HCT116 (cell line): ENCODE measurements around the gene APOA1. TPM values are rescaled to one million over a fixed set of nuclear protein-coding genes. Genes with fewer than 3 reads are reported as not detected.

Experiments used
- ATAC-seq: fragments of 200-7000 bp; cut with Tn5 transposase; 2 replicates; pipeline ENCODE4 v1.9.1; 2020; ENCODE audit warnings: mild to moderate bottlenecking, moderate library complexity
- BruUV-seq: library from RNA; stranded (reverse); fragments of 400-500 nt; replicated peaks from 2 replicates; lab custom pipeline; 2021; lab: Mats Ljungman, UMichigan
- CTCF ChIA-PET: fragments of 300-600 bp; sonication (Branson Sonifier 250); formaldehyde crosslinking; loops from one replicate; lab custom pipeline; 2021; ENCODE audit warnings: antibody characterized with exemption; lab: Charles Lee
- POLR2A ChIA-PET: fragments of 300-600, 350-600 bp; sonication (Branson Sonifier 250); formaldehyde crosslinking; loops from one replicate; lab custom pipeline; 2021; ENCODE audit warnings: antibody characterized with exemption; lab: Charles Lee
- RAD21 ChIA-PET, 2 experiments: fragments of 300-600 bp; sonication (Branson Sonifier 250); formaldehyde crosslinking; loops; one replicate each; lab custom pipeline; 2023; ENCODE audit warnings: low total read pairs in 2 of 2; ENCODE audit not compliant: uncharacterized antibody in 2 of 2, unreplicated experiment in 2 of 2, low non-redundant PET in 1 of 2; lab: Charles Lee
- DNase-seq: peaks from one replicate; pipeline ENCODE4 v3.0.0-alpha.2; 2010; ENCODE audit warnings: low read depth, low spot score
- H2AFZ ChIP-seq: fragments of 200-600 bp; shearing (Covaris generic), sonication (generic); 2 replicates; pipeline ENCODE4 v1.6.1; 2017; ENCODE audit warnings: low read depth, mixed run types, mixed read lengths, antibody characterized with exemption, low read length; ENCODE audit not compliant: poor library complexity, severe bottlenecking
- H3K27ac ChIP-seq: 2 replicates; pipeline ENCODE4 v1.5.1; 2012; ENCODE audit warnings: low read depth, low read length
- H3K27me3 ChIP-seq: fragments of 200-600 bp; sonication (generic); 2 replicates; pipeline ENCODE4 v1.6.1; 2016; ENCODE audit warnings: mixed run types, low read length, mixed read lengths; ENCODE audit not compliant: insufficient read depth
- H3K36me3 ChIP-seq, 2 experiments: fragments of 200-500 bp in 1 of 2; fragments of 200-600 bp in 1 of 2; sonication (Bioruptor generic) in 1 of 2; sonication (generic) in 1 of 2; 2 replicates each; pipeline versions ENCODE4 v1.5.1 to v1.6.1; 2014 to 2016; ENCODE audit warnings: low read length in 2 of 2, inconsistent platforms in 1 of 2, mixed read lengths in 1 of 2, mixed run types in 1 of 2; ENCODE audit not compliant: insufficient read depth in 2 of 2, control insufficient read depth in 1 of 2
- H3K4me1 ChIP-seq, 2 experiments: fragments of 200-600 bp in 1 of 2; sonication (generic) in 1 of 2; 2 replicates each; pipeline versions ENCODE4 v1.5.1 to v1.6.1; 2012 to 2017; ENCODE audit warnings: low read length in 2 of 2, inconsistent platforms in 1 of 2, mild to moderate bottlenecking in 1 of 2, mixed read lengths in 1 of 2, mixed run types in 1 of 2, moderate library complexity in 1 of 2; ENCODE audit not compliant: insufficient read depth in 2 of 2, control insufficient read depth in 1 of 2
- H3K4me2 ChIP-seq: fragments of 200-600 bp; sonication (generic); 2 replicates; pipeline ENCODE4 v1.6.1; 2017; ENCODE audit warnings: mixed run types, low read length, mixed read lengths
- H3K4me3 ChIP-seq, 2 experiments: fragments of 200-600 bp in 1 of 2; sonication (generic) in 1 of 2; replicated peaks in 1 of 2; 2 replicates each; pipeline ENCODE4 v1.5.1; 2011 to 2016; ENCODE audit warnings: low read length in 2 of 2, control low read depth in 1 of 2, low read depth in 1 of 2, mild to moderate bottlenecking in 1 of 2, mixed read lengths in 1 of 2, mixed run types in 1 of 2
- H3K79me2 ChIP-seq: fragments of 200-600 bp; sonication (generic); 2 replicates; pipeline ENCODE4 v1.6.1; 2017; ENCODE audit warnings: mild to moderate bottlenecking, mixed run types, low read length, moderate library complexity, mixed read lengths; ENCODE audit not compliant: insufficient read depth
- H3K9ac ChIP-seq: fragments of 200-600 bp; sonication (generic); 2 replicates; pipeline ENCODE4 v1.6.1; 2016; ENCODE audit warnings: low read length, mixed read lengths
- H3K9me2 ChIP-seq: fragments of 200-600 bp; sonication (generic), shearing (Covaris generic); 2 replicates; pipeline ENCODE4 v1.6.1; 2017; ENCODE audit warnings: mixed run types, mild to moderate bottlenecking, moderate library complexity; ENCODE audit not compliant: insufficient read depth
- H3K9me3 ChIP-seq, 2 experiments: fragments of 200-500 bp in 1 of 2; fragments of 200-600 bp in 1 of 2; sonication (Bioruptor generic) in 1 of 2; sonication (generic) in 1 of 2; 2 replicates each; pipeline ENCODE4 v1.6.1; 2014 to 2017; ENCODE audit warnings: low read length in 2 of 2, mixed read lengths in 2 of 2, inconsistent platforms in 1 of 2, low read depth in 1 of 2, mild to moderate bottlenecking in 1 of 2, mixed run types in 1 of 2, moderate library complexity in 1 of 2; ENCODE audit not compliant: control insufficient read depth in 1 of 2, insufficient read depth in 1 of 2
- H4K20me1 ChIP-seq: fragments of 200-600 bp; sonication (generic), shearing (Covaris generic); 2 replicates; pipeline ENCODE4 v1.6.1; 2017; ENCODE audit warnings: mixed run types, mild to moderate bottlenecking, moderate library complexity; ENCODE audit not compliant: insufficient read depth
- ATF3 ChIP-seq: IDR thresholded peaks from 2 replicates; pipeline ENCODE4 v1.6.1; 2012
- CBX3 ChIP-seq: IDR thresholded peaks from 2 replicates; pipeline ENCODE4 v1.6.1; 2012; ENCODE audit warnings: low read depth
- CEBPB ChIP-seq: IDR thresholded peaks from 2 replicates; pipeline ENCODE4 v1.6.1; 2012; ENCODE audit warnings: low read depth
- EGR1 ChIP-seq: IDR thresholded peaks from 2 replicates; pipeline ENCODE4 v1.6.1; 2012; ENCODE audit warnings: low read depth
- ELF1 ChIP-seq: IDR thresholded peaks from 2 replicates; pipeline ENCODE4 v1.6.1; 2012; ENCODE audit warnings: low read depth, borderline replicate concordance
- EZH2 ChIP-seq: fragments of 200-600 bp; sonication (generic); IDR thresholded peaks from 2 replicates; pipeline ENCODE4 v1.6.1; 2017; ENCODE audit warnings: antibody characterized with exemption, mixed run types
- FOSL1 ChIP-seq: IDR thresholded peaks from 2 replicates; pipeline ENCODE4 v1.6.1; 2012; ENCODE audit warnings: low read depth
- JUND ChIP-seq: IDR thresholded peaks from 2 replicates; pipeline ENCODE4 v1.6.1; 2012
- MAX ChIP-seq: IDR thresholded peaks from 2 replicates; pipeline ENCODE4 v1.6.1; 2012
- POLR2AphosphoS5 ChIP-seq: IDR thresholded peaks from 2 replicates; pipeline ENCODE4 v1.6.1; 2011; ENCODE audit warnings: mild to moderate bottlenecking, low read depth, low read length, moderate library complexity
- RAD21 ChIP-seq: IDR thresholded peaks from 2 replicates; pipeline ENCODE4 v1.6.1; 2012; ENCODE audit warnings: low read depth, mild to moderate bottlenecking
- SIN3A ChIP-seq: IDR thresholded peaks from 2 replicates; pipeline ENCODE4 v1.6.1; 2012; ENCODE audit warnings: low read depth
- SP1 ChIP-seq: IDR thresholded peaks from 2 replicates; pipeline ENCODE4 v1.6.1; 2012; ENCODE audit warnings: low read depth
- SRF ChIP-seq: IDR thresholded peaks from 2 replicates; pipeline ENCODE4 v1.6.1; 2012; ENCODE audit warnings: low read depth
- TCF7L2 ChIP-seq: IDR thresholded peaks from 2 replicates; pipeline ENCODE4 v1.7.0; 2011; ENCODE audit warnings: borderline replicate concordance, inconsistent platforms; ENCODE audit not compliant: insufficient read depth, insufficient read length; ENCODE audit errors: extremely low read depth
- ZFX ChIP-seq: fragments of 450-650 bp; IDR thresholded peaks from 2 replicates; pipeline ENCODE4 v1.6.1; 2017
- ZNF274 ChIP-seq: fragments of 200-500 bp; sonication (Bioruptor generic); IDR thresholded peaks from 2 replicates; pipeline ENCODE4 v1.6.1; 2014; ENCODE audit warnings: mild to moderate bottlenecking, low read depth, low read length, inconsistent platforms
- intact Hi-C: fragments of 100-400 bp; cut with micrococcal nuclease; formaldehyde crosslinking; loops from 2 replicates; pipeline ENCODE4 v1.10.0; 2022
- total RNA-seq: library from RNA; stranded (reverse); gene quantifications from one replicate; pipeline ENCODE4 v1.2.1, GENCODE V29; 2021; ENCODE audit not compliant: unreplicated experiment
- TF ChIP-seq, protein P1 (sequence below), 3 experiments: fragments of 200-600 bp in 1 of 3; sonication (generic) in 1 of 3; IDR thresholded peaks in 2 of 3; conservative IDR thresholded peaks in 1 of 3; 2 replicates each; pipeline ENCODE4 v1.5.1; 2012 to 2017; ENCODE audit warnings: low read depth in 2 of 3, low read length in 2 of 3, antibody characterized with exemption in 1 of 3, borderline replicate concordance in 1 of 3, control low read depth in 1 of 3, mild to moderate bottlenecking in 1 of 3, mixed read lengths in 1 of 3, mixed run types in 1 of 3, moderate library complexity in 1 of 3; ENCODE audit not compliant: insufficient read depth in 1 of 3
- TF ChIP-seq, protein P2 (sequence below): IDR thresholded peaks from 2 replicates; pipeline ENCODE4 v1.6.1; 2011; ENCODE audit warnings: mild to moderate bottlenecking, low read length, moderate library complexity; ENCODE audit not compliant: insufficient replicate concordance; ENCODE audit errors: extremely low read depth

APOA1 gene
- total RNA-seq, 1 experiment from 2014 or later, result 2.0 TPM

GRCh38 chr11:116822575-116822974, 14.8 kb downstream of the APOA1 start:
- Histone ChIP-seq H3K9me2 (no peaks in the 10 kb centered on the region), H2AFZ (no peak overlapping the region), H3K4me3 (no peak overlapping the region), H3K36me3 (no peaks in the 10 kb centered on the region; a peak in 1 of 4 replicates), H3K9ac (no peak overlapping the region), H3K27me3 (no peaks in the 10 kb centered on the region), H3K79me2 (no peaks in the 10 kb centered on the region), H3K4me2 (no peak overlapping the region), H3K27ac (no peak overlapping the region), H4K20me1 (no peaks in the 10 kb centered on the region), H3K4me1 (no peaks in the 10 kb centered on the region), H3K9me3 (no peaks in the 10 kb centered on the region)
- TF ChIP-seq, protein P1, sequence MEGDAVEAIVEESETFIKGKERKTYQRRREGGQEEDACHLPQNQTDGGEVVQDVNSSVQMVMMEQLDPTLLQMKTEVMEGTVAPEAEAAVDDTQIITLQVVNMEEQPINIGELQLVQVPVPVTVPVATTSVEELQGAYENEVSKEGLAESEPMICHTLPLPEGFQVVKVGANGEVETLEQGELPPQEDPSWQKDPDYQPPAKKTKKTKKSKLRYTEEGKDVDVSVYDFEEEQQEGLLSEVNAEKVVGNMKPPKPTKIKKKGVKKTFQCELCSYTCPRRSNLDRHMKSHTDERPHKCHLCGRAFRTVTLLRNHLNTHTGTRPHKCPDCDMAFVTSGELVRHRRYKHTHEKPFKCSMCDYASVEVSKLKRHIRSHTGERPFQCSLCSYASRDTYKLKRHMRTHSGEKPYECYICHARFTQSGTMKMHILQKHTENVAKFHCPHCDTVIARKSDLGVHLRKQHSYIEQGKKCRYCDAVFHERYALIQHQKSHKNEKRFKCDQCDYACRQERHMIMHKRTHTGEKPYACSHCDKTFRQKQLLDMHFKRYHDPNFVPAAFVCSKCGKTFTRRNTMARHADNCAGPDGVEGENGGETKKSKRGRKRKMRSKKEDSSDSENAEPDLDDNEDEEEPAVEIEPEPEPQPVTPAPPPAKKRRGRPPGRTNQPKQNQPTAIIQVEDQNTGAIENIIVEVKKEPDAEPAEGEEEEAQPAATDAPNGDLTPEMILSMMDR (IDR thresholded peaks at IDR 0.05 in 2 of 3, conservative IDR thresholded peaks at IDR 0.05 in 1 of 3; ENCODE audit: borderline replicate concordance in 1 of 3, insufficient read depth in 1 of 3, low read depth in 2 of 3, low read length in 2 of 3), result no peak
- TF ChIP-seq MAX, result no peak
- TF ChIP-seq CEBPB, result no peak
- no peak for TF ChIP-seq FOSL1
- no peak for TF ChIP-seq CBX3
- no peak for TF ChIP-seq ZNF274
- TF ChIP-seq ATF3, result no peak
- TF ChIP-seq ZFX, result no peak
- TF ChIP-seq RAD21, result no peak
- TF ChIP-seq EZH2, result no peak
- no peak for TF ChIP-seq EGR1
- no peak for TF ChIP-seq SP1
- TF ChIP-seq POLR2AphosphoS5, result no peak
- TF ChIP-seq, protein P2, sequence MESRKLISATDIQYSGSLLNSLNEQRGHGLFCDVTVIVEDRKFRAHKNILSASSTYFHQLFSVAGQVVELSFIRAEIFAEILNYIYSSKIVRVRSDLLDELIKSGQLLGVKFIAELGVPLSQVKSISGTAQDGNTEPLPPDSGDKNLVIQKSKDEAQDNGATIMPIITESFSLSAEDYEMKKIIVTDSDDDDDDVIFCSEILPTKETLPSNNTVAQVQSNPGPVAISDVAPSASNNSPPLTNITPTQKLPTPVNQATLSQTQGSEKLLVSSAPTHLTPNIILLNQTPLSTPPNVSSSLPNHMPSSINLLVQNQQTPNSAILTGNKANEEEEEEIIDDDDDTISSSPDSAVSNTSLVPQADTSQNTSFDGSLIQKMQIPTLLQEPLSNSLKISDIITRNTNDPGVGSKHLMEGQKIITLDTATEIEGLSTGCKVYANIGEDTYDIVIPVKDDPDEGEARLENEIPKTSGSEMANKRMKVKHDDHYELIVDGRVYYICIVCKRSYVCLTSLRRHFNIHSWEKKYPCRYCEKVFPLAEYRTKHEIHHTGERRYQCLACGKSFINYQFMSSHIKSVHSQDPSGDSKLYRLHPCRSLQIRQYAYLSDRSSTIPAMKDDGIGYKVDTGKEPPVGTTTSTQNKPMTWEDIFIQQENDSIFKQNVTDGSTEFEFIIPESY, result no peak
- TF ChIP-seq TCF7L2, result no peak
- no peak for TF ChIP-seq SIN3A
- no peak for TF ChIP-seq SRF
- TF ChIP-seq ELF1, result no peak
- TF ChIP-seq JUND, result no peak
- RAD21 ChIA-PET, result no interaction called here
- POLR2A ChIA-PET, result no interaction called here
- DNase-seq (no peak), ATAC-seq (no peak)
- CTCF ChIA-PET, result interaction anchor here (2.1 kb wide), 1 partner anchor 31 kb away, joined by 5 read pairs; the partner anchor contains the start of gene APOA5
- intact Hi-C loops, result no loop called here
- no TSS peak for BruUV-seq
